MM.1S (cell line): Measurements from ENCODE around the gene ANKZF1.

ENCODE experiments used
- CTCF ChIP-seq: fragments of 300-600 bp; sonication (generic); IDR thresholded peaks from 2 replicates; pipeline ENCODE4 v1.5.1; 2016; ENCODE audit warnings: antibody characterized with exemption, low read length, mixed read lengths
- EZH2 ChIP-seq: fragments of 300-600 bp; sonication (generic); optimal IDR thresholded peaks from 2 replicates; pipeline ENCODE3; 2017; ENCODE audit warnings: low read depth, mild to moderate bottlenecking, antibody characterized with exemption, low read length, mixed read lengths

- TF ChIP-seq CTCF, result no peak
- TF ChIP-seq EZH2, result no peak
These were observed 15.5 kb upstream of the ANKZF1 start for GRCh38 chr2:219214141-219214540.
